Measurements from ENCODE around the gene POLG. TPM values are rescaled to one million over a fixed set of nuclear protein-coding genes. Genes with fewer than 3 reads are reported as not detected.

Gene POLG
- total and polyA plus RNA-seq, 2 of the 13 experiments (the other 11 are each of a cell fraction or from before 2014, with no cell fraction given), result 26.6 to 35.5 TPM

- 0 out of 2 replicates have a peak, but pooled peaks have one; percentile 64 for TF ChIP-seq FOXO4 (CRISPR knock-in tag; conservative IDR thresholded peaks at IDR 0.05)
- TF ChIP-seq MED13 (CRISPR knock-in tag; IDR thresholded peaks at IDR 0.05), result 0 out of 2 replicates have a peak, but pooled peaks have one; percentile 68
- TF ChIP-seq KDM2A (CRISPR knock-in tag; IDR thresholded peaks at IDR 0.05; ENCODE audit: borderline replicate concordance, low read depth), result peak; percentile 50; the same call in 1 of the 2 replicates
- no peak for TF ChIP-seq ZFP1 (CRISPR knock-in tag; IDR thresholded peaks at IDR 0.05)
- TF ChIP-seq ZNF30 (CRISPR knock-in tag; IDR thresholded peaks at IDR 0.05), result 0 out of 2 replicates have a peak, but pooled peaks have one; percentile 33
- TF ChIP-seq PHF21A (CRISPR knock-in tag; IDR thresholded peaks at IDR 0.05), result no peak
- no peak for TF ChIP-seq RNF219 (CRISPR knock-in tag; IDR thresholded peaks at IDR 0.05)
- TF ChIP-seq MTA1 (CRISPR knock-in tag; IDR thresholded peaks at IDR 0.05; ENCODE audit: borderline replicate concordance), result no peak
- TF ChIP-seq HCFC1 (IDR thresholded peaks at IDR 0.05; ENCODE audit: low read depth, low read length), result no peak; the same call in 1 of the 2 replicates
- TF ChIP-seq ZNF720 (CRISPR knock-in tag; IDR thresholded peaks at IDR 0.05), result no peak
- TF ChIP-seq ZNF597 (CRISPR knock-in tag; IDR thresholded peaks at IDR 0.05), result no peak
- no peak for TF ChIP-seq SMARCE1 (IDR thresholded peaks at IDR 0.05; ENCODE audit: borderline replicate concordance)
- no peak for TF ChIP-seq ZNF564 (CRISPR knock-in tag; IDR thresholded peaks at IDR 0.05)
- TF ChIP-seq EP300 (IDR thresholded peaks at IDR 0.05; ENCODE audit: low read depth in 2 of 2, low read length in 2 of 2), result no peak
- no peak for TF ChIP-seq EP300 (CRISPR knock-in tag; IDR thresholded peaks at IDR 0.05; ENCODE audit: borderline replicate concordance)
- TF ChIP-seq ZSCAN31 (CRISPR knock-in tag; IDR thresholded peaks at IDR 0.05; ENCODE audit: low read depth), result no peak
- 0 out of 2 replicates have a peak, but pooled peaks have one; percentile 44 for TF ChIP-seq ZNF530 (CRISPR knock-in tag; IDR thresholded peaks at IDR 0.05; ENCODE audit: low read depth)
- TF ChIP-seq KMT2A (CRISPR knock-in tag; IDR thresholded peaks at IDR 0.05), result peak; percentile 46; the same call in 1 of the 2 replicates
- TF ChIP-seq SCMH1 (CRISPR knock-in tag; IDR thresholded peaks at IDR 0.05; ENCODE audit: borderline replicate concordance), result no peak
- TF ChIP-seq MLX (CRISPR knock-in tag; IDR thresholded peaks at IDR 0.05), result no peak
- no peak for TF ChIP-seq NR3C1 (CRISPR knock-in tag; IDR thresholded peaks at IDR 0.05)
- TF ChIP-seq RELA (CRISPR knock-in tag; IDR thresholded peaks at IDR 0.05), result no peak
- TF ChIP-seq ZNF432 (CRISPR knock-in tag; IDR thresholded peaks at IDR 0.05; ENCODE audit: borderline replicate concordance), result no peak
- peak; percentile 61; the same call in 1 of the 2 replicates for TF ChIP-seq THAP11 (CRISPR knock-in tag; IDR thresholded peaks at IDR 0.05)
- TF ChIP-seq RXRA (CRISPR knock-in tag; IDR thresholded peaks at IDR 0.05), result peak; percentile 16; the same call in 1 of the 2 replicates
- TF ChIP-seq FOXK1 (CRISPR knock-in tag; IDR thresholded peaks at IDR 0.05; ENCODE audit: borderline replicate concordance, low read depth), result peak; percentile 65; the same call in 1 of the 2 replicates
- no peak for TF ChIP-seq STAT5B (CRISPR knock-in tag; IDR thresholded peaks at IDR 0.05)
Observed at GRCh38 chr15:89361451-89362202, 27.0 kb upstream of the POLG start (continued).

All from HepG2 (cell line).